Naive thymus-derived CD4-positive, alpha-beta T cell (primary cell): ENCODE measurements around the gene INS. TPM values are rescaled to one million over a fixed set of nuclear protein-coding genes. Genes with fewer than 3 reads are reported as not detected.

Experiments used
- ATAC-seq: fragments of 150-1000 bp; cut with Tn5 transposase; 2 replicates; pipeline ENCODE4 v1.10.0; 2021; ENCODE audit warnings: mild to moderate bottlenecking, moderate library complexity
- CTCF ChIA-PET: fragments of 350-600 bp; sonication (Branson Sonifier 250); formaldehyde crosslinking; loops from one replicate; lab custom pipeline; 2021; ENCODE audit warnings: antibody characterized with exemption; lab: Charles Lee
- POLR2A ChIA-PET: fragments of 350-600 bp; sonication (Branson Sonifier 250); formaldehyde crosslinking; loops from one replicate; lab custom pipeline; 2021; ENCODE audit warnings: antibody characterized with exemption, inconsistent platforms; lab: Charles Lee
- DNase-seq, 9 donors: peaks; one replicate each; pipeline versions ENCODE4 v3.0.0 to v3.0.0-alpha.2; 2020 to 2022; ENCODE audit warnings: mixed read lengths in 1 of 9
- H3K27ac ChIP-seq: one replicate; pipeline ENCODE4 v1.7.0; 2013; ENCODE audit warnings: mild to moderate bottlenecking, low read depth, low read length, moderate library complexity
- H3K27me3 ChIP-seq, 2 donors: one replicate each; pipeline ENCODE4 v1.7.0; 2013; ENCODE audit warnings: low read length in 2 of 2, mild to moderate bottlenecking in 2 of 2, moderate library complexity in 2 of 2; ENCODE audit not compliant: control insufficient read depth in 2 of 2, insufficient read depth in 2 of 2
- H3K36me3 ChIP-seq, 3 experiments: 1 replicate in 2 of 3; 2 replicates in 1 of 3; pipeline ENCODE4 v1.7.0; 2013; ENCODE audit warnings: low read length in 3 of 3, mild to moderate bottlenecking in 3 of 3, moderate library complexity in 1 of 3; ENCODE audit not compliant: insufficient read depth in 3 of 3, control insufficient read depth in 2 of 3
- H3K4me1 ChIP-seq, 2 donors: one replicate each; pipeline ENCODE4 v1.7.0; 2013; ENCODE audit warnings: low read length in 2 of 2, mild to moderate bottlenecking in 2 of 2, moderate library complexity in 1 of 2; ENCODE audit not compliant: control insufficient read depth in 2 of 2, insufficient read depth in 2 of 2
- H3K4me3 ChIP-seq: 2 replicates; pipeline ENCODE4 v1.7.0; 2013; ENCODE audit warnings: mild to moderate bottlenecking, low read length
- H3K9me3 ChIP-seq, 3 experiments: 1 replicate in 2 of 3; 2 replicates in 1 of 3; pipeline ENCODE4 v1.7.0; 2013; ENCODE audit warnings: low read length in 3 of 3; ENCODE audit not compliant: control insufficient read depth in 2 of 3
- H3K27ac Mint-ChIP-seq, 9 donors: one replicate each; pipeline ENCODE4 v1.8.0; 2020 to 2022; ENCODE audit warnings: mixed read lengths in 9 of 9, mild to moderate bottlenecking in 8 of 9, moderate library complexity in 5 of 9, inconsistent platforms in 2 of 9
- H3K27me3 Mint-ChIP-seq, 5 donors: one replicate each; pipeline ENCODE4 v1.8.0; 2021 to 2022; ENCODE audit warnings: mixed read lengths in 5 of 5, mild to moderate bottlenecking in 1 of 5
- H3K36me3 Mint-ChIP-seq, 5 donors: one replicate each; pipeline ENCODE4 v1.8.0; 2020 to 2022; ENCODE audit warnings: mixed read lengths in 5 of 5, mild to moderate bottlenecking in 3 of 5, inconsistent platforms in 1 of 5
- H3K4me1 Mint-ChIP-seq, 7 donors: one replicate each; pipeline ENCODE4 v1.8.0; 2020 to 2022; ENCODE audit warnings: mixed read lengths in 7 of 7, mild to moderate bottlenecking in 3 of 7, inconsistent platforms in 1 of 7
- H3K4me3 Mint-ChIP-seq, 10 donors: one replicate each; pipeline ENCODE4 v1.8.0; 2020 to 2022; ENCODE audit warnings: mild to moderate bottlenecking in 10 of 10, mixed read lengths in 10 of 10, moderate library complexity in 6 of 10, inconsistent platforms in 2 of 10
- H3K9me3 Mint-ChIP-seq, 11 donors: one replicate each; pipeline ENCODE4 v1.8.0; 2020 to 2022; ENCODE audit warnings: mixed read lengths in 11 of 11, mild to moderate bottlenecking in 4 of 11, inconsistent platforms in 1 of 11, moderate library complexity in 1 of 11
- intact Hi-C, 2 donors: fragments of 100-400 bp; cut with micrococcal nuclease; formaldehyde crosslinking; loops; one replicate each; pipeline ENCODE4 v1.15.1; 2023
- polyA plus RNA-seq, 2 donors: library from polyadenylated mRNA; unstranded; fragments of 300-500 nt; fragmentation: Illumina TruSeq; gene quantifications; one replicate each; pipeline ENCODE4 v1.2.3, GENCODE V29; 2021
- total RNA-seq, 6 experiments: library from RNA in 5 of 6; stranded (reverse) in 5 of 6; gene quantifications; 1 replicate in 5 of 6; 2 replicates in 1 of 6; pipeline ENCODE4 v1.2.3 and lab custom pipeline; 2021 to 2026

Gene INS
- total and polyA plus RNA-seq, 7 experiments from 2014 or later, result not detected

GRCh38 chr11:2142300-2142759 is 18.7 kb downstream of the INS start:
- CTCF ChIA-PET, result interaction anchor here (0.9 to 1.6 kb wide), 3 partner anchors 8 to 260 kb away, joined by 4 to 7 read pairs (median 4); no protein-coding TSS in a partner anchor

GRCh38 chr11:2140411-2141400 is 20.3 kb downstream of the INS start:
- peaks cover 0 to 2% (median 0%) of the 10 kb centered on the region in 5 donors for H3K36me3 Mint-ChIP-seq
- H3K27me3 ChIP-seq, result peaks cover 4 to 8% of the 10 kb centered on the region in 2 donors
- peak overlapping the region in 5 of 10 donors; percentile 12 to 61 (median 27) for H3K4me3 Mint-ChIP-seq
- H3K4me1 Mint-ChIP-seq, result peaks cover 0 to 18% (median 9%) of the 10 kb centered on the region in 7 donors
- ChIA-PET POLR2A (no interaction called here), CTCF (interaction anchor here (1.3 to 1.6 kb wide), 3 partner anchors 9 to 11 kb away, joined by 3 to 7 read pairs (median 4); no protein-coding TSS in a partner anchor)
- intact Hi-C loops, result loop anchor here in 1 of 2 donors (5.0 kb wide), 1 partner anchor 63 kb away; no protein-coding TSS in a partner anchor
- H3K9me3 ChIP-seq, result no peaks in the 10 kb centered on the region
- H3K27me3 Mint-ChIP-seq, result peaks cover 38 to 66% (median 45%) of the 10 kb centered on the region in 5 donors
- DNase-seq (no peak), ATAC-seq (no peak)
- no peak overlapping the region for H3K4me3 ChIP-seq
- peaks cover 0 to 3% (median 0%) of the 10 kb centered on the region in 11 donors for H3K9me3 Mint-ChIP-seq
- H3K4me1 ChIP-seq, result no peaks in the 10 kb centered on the region
- no peaks in the 10 kb centered on the region for H3K36me3 ChIP-seq
- H3K27ac ChIP-seq, result no peak overlapping the region
- H3K27ac Mint-ChIP-seq, result peak overlapping the region in 1 of 9 donors; percentile 39

More at GRCh38 chr11:2142300-2142759, 18.7 kb downstream of the INS start:
- POLR2A ChIA-PET, result no interaction called here
- Histone ChIP-seq H3K27me3 (peaks cover 4 to 10% of the 10 kb centered on the region in 2 donors), H3K9me3 (no peaks in the 10 kb centered on the region), H3K4me1 (no peaks in the 10 kb centered on the region), H3K36me3 (no peaks in the 10 kb centered on the region), H3K4me3 (no peak overlapping the region), H3K27ac (no peak overlapping the region)
- peaks cover 0 to 3% (median 0%) of the 10 kb centered on the region in 11 donors for H3K9me3 Mint-ChIP-seq
- H3K27me3 Mint-ChIP-seq, result peaks cover 35 to 67% (median 51%) of the 10 kb centered on the region in 5 donors
- intact Hi-C loops, result loop anchor here in 1 of 2 donors (5.0 kb wide), 1 partner anchor 65 kb away; no protein-coding TSS in a partner anchor
- peak overlapping the region in 4 of 10 donors; percentile 17 to 38 (median 24) for H3K4me3 Mint-ChIP-seq
- ATAC-seq (no peak), DNase-seq (no peak)
- H3K27ac Mint-ChIP-seq, result no peak overlapping the region
- H3K4me1 Mint-ChIP-seq, result peaks cover 0 to 18% (median 9%) of the 10 kb centered on the region in 7 donors
- peaks cover 0 to 2% (median 0%) of the 10 kb centered on the region in 5 donors for H3K36me3 Mint-ChIP-seq

- CTCF ChIA-PET, result interaction anchor here (1.4 kb wide), 1 partner anchor 11 kb away, joined by 3 read pairs; no protein-coding TSS in a partner anchor
- DNase-seq, result no peak
Observed at GRCh38 chr11:2139621-2140337, 21.2 kb downstream of the INS start.

GRCh38 chr11:2139123-2139521 is 21.9 kb downstream of the INS start, which contains the start of gene IGF2:
TSS of gene IGF2 (minus strand) at chr11:2139389. CDS start at chr11:2135523, 3,866 bp downstream.
- Mint-ChIP-seq H3K27me3 (peaks cover 35 to 62% (median 52%) of the 10 kb centered on the region in 5 donors), H3K36me3 (peaks cover 0 to 2% (median 0%) of the 10 kb centered on the region in 5 donors), H3K4me3 (peak within 1 kb of the TSS; percentile 45 to 90 (median 84)), H3K27ac (no peak within 1 kb of the TSS), H3K4me1 (peaks cover 0 to 17% (median 9%) of the 10 kb centered on the region in 7 donors), H3K9me3 (peaks cover 0 to 3% (median 0%) of the 10 kb centered on the region in 11 donors)
- no peaks in the 10 kb centered on the region for H3K4me1 ChIP-seq
- DNase-seq, result no peak
- peaks cover 4 to 8% of the 10 kb centered on the region in 2 donors for H3K27me3 ChIP-seq
- H3K36me3 ChIP-seq, result no peaks in the 10 kb centered on the region
- no peak within 1 kb of the TSS for H3K27ac ChIP-seq
- ATAC-seq, result peak; percentile 11
- no peak within 1 kb of the TSS for H3K4me3 ChIP-seq
- no peaks in the 10 kb centered on the region for H3K9me3 ChIP-seq
- CTCF ChIA-PET, result interaction anchor here (1.4 kb wide), 1 partner anchor 12 kb away, joined by 3 read pairs; no protein-coding TSS in a partner anchor
- intact Hi-C loops, result no loop called here
- POLR2A ChIA-PET, result no interaction called here

More at GRCh38 chr11:2139621-2140337, 21.2 kb downstream of the INS start:
- Histone ChIP-seq H3K4me1 (no peaks in the 10 kb centered on the region), H3K9me3 (no peaks in the 10 kb centered on the region), H3K4me3 (no peak overlapping the region), H3K27ac (no peak overlapping the region), H3K36me3 (no peaks in the 10 kb centered on the region), H3K27me3 (peaks cover 4 to 8% of the 10 kb centered on the region in 2 donors)
- Mint-ChIP-seq H3K9me3 (peaks cover 0 to 3% (median 0%) of the 10 kb centered on the region in 11 donors), H3K27ac (no peak overlapping the region), H3K27me3 (peaks cover 35 to 64% (median 46%) of the 10 kb centered on the region in 5 donors), H3K4me1 (peaks cover 0 to 17% (median 9%) of the 10 kb centered on the region in 7 donors), H3K4me3 (peak overlapping the region in 6 of 10 donors; percentile 30 to 72 (median 38)), H3K36me3 (peaks cover 0 to 2% (median 0%) of the 10 kb centered on the region in 5 donors)
- ATAC-seq, result no peak
- POLR2A ChIA-PET, result no interaction called here
- intact Hi-C loops, result loop anchor here in 1 of 2 donors (5.0 kb wide), 1 partner anchor 62 kb away; no protein-coding TSS in a partner anchor

- no peaks in the 10 kb centered on the region for H3K4me1 ChIP-seq
- Mint-ChIP-seq H3K9me3 (peaks cover 0 to 3% (median 0%) of the 10 kb centered on the region in 11 donors), H3K4me1 (peaks cover 0 to 16% (median 9%) of the 10 kb centered on the region in 7 donors), H3K4me3 (peak overlapping the region; percentile 45 to 90 (median 84)), H3K27me3 (peaks cover 33 to 62% (median 54%) of the 10 kb centered on the region in 5 donors), H3K27ac (no peak overlapping the region), H3K36me3 (peaks cover 0 to 2% (median 0%) of the 10 kb centered on the region in 5 donors)
- H3K27me3 ChIP-seq, result peaks cover 4 to 8% of the 10 kb centered on the region in 2 donors
- H3K36me3 ChIP-seq, result no peaks in the 10 kb centered on the region
- ChIA-PET CTCF (no interaction called here), POLR2A (no interaction called here)
- intact Hi-C loops, result no loop called here
- H3K27ac ChIP-seq, result no peak overlapping the region
- no peak for DNase-seq
- H3K4me3 ChIP-seq, result no peak overlapping the region
- H3K9me3 ChIP-seq, result no peaks in the 10 kb centered on the region
- no peak for ATAC-seq
Observed at GRCh38 chr11:2138431-2139122, 22.4 kb downstream of the INS start.
